Neural progenitor cell (in vitro differentiated cells): ENCODE measurements around the gene ABHD12. TPM values are rescaled to one million over a fixed set of nuclear protein-coding genes. Genes with fewer than 3 reads are reported as not detected.

ENCODE experiments used
- DNase-seq: peaks from one replicate; pipeline ENCODE4 v3.0.0-alpha.2; 2016; ENCODE audit warnings: low spot score
- H2AFZ ChIP-seq: fragments of 200-600 bp; sonication (generic); replicated peaks from 2 replicates; pipeline ENCODE4 v1.6.1; 2016; ENCODE audit warnings: antibody characterized with exemption
- H3F3A ChIP-seq: fragments of 200-600 bp; sonication (generic); 2 replicates; pipeline ENCODE4 v1.6.1; 2016; ENCODE audit warnings: antibody characterized with exemption, low read depth
- H3K27ac ChIP-seq: fragments of 200-600 bp; sonication (generic); 2 replicates; pipeline ENCODE4 v1.5.1; 2016; ENCODE audit warnings: mild to moderate bottlenecking
- H3K27me3 ChIP-seq: fragments of 200-600 bp; sonication (generic); 2 replicates; pipeline ENCODE4 v1.6.1; 2016; ENCODE audit warnings: mild to moderate bottlenecking, moderate library complexity
- H3K36me3 ChIP-seq: fragments of 200-600 bp; sonication (generic); 2 replicates; pipeline ENCODE4 v1.5.1; 2016
- H3K4me1 ChIP-seq: fragments of 200-600 bp; sonication (generic); 2 replicates; pipeline ENCODE4 v1.6.1; 2016; ENCODE audit warnings: mixed run types
- H3K4me2 ChIP-seq: fragments of 200-600 bp; sonication (generic); 2 replicates; pipeline ENCODE4 v1.6.1; 2016
- H3K4me3 ChIP-seq: fragments of 200-600 bp; sonication (generic); 2 replicates; pipeline ENCODE4 v1.5.1; 2016
- H3K79me2 ChIP-seq: fragments of 200-600 bp; sonication (generic); 2 replicates; pipeline ENCODE4 v1.6.1; 2016; ENCODE audit warnings: low read depth
- H3K9ac ChIP-seq: fragments of 200-600 bp; sonication (generic); 2 replicates; pipeline ENCODE4 v1.6.1; 2016
- H3K9me3 ChIP-seq: fragments of 200-600 bp; sonication (generic); 2 replicates; pipeline ENCODE4 v1.5.1; 2016; ENCODE audit warnings: low read depth
- H4K20me1 ChIP-seq: fragments of 200-600 bp; sonication (generic); 2 replicates; pipeline ENCODE4 v1.6.1; 2016; ENCODE audit warnings: low read depth
- H3K27ac Mint-ChIP-seq: 3 replicates; pipeline ENCODE4 v1.8.0; 2021; ENCODE audit warnings: mixed read lengths
- H3K27me3 Mint-ChIP-seq: 2 replicates; pipeline ENCODE4 v1.8.0; 2022; ENCODE audit warnings: low read depth, mild to moderate bottlenecking, inconsistent platforms, moderate library complexity, mixed read lengths; ENCODE audit not compliant: insufficient read depth
- H3K36me3 Mint-ChIP-seq: 3 replicates; pipeline ENCODE4 v1.8.0; 2021; ENCODE audit warnings: mixed read lengths
- H3K4me1 Mint-ChIP-seq: 3 replicates; pipeline ENCODE4 v1.8.0; 2021; ENCODE audit warnings: mixed read lengths
- H3K4me3 Mint-ChIP-seq: 3 replicates; pipeline ENCODE4 v1.8.0; 2021; ENCODE audit warnings: mild to moderate bottlenecking, moderate library complexity, mixed read lengths
- H3K9me3 Mint-ChIP-seq: 3 replicates; pipeline ENCODE4 v1.8.0; 2020; ENCODE audit warnings: mixed read lengths
- CTCF ChIP-seq: fragments of 200-600 bp; sonication (generic); IDR thresholded peaks from 2 replicates; pipeline ENCODE4 v1.5.1; 2017; ENCODE audit warnings: antibody characterized with exemption, mild to moderate bottlenecking
- EZH2 ChIP-seq: fragments of 200-600 bp; sonication (generic); IDR thresholded peaks from 2 replicates; pipeline ENCODE4 v1.6.1; 2017; ENCODE audit warnings: antibody characterized with exemption, mild to moderate bottlenecking, moderate library complexity
- EZH2phosphoT487 ChIP-seq: fragments of 200-600 bp; sonication (generic); IDR thresholded peaks from 2 replicates; pipeline ENCODE4 v1.6.1; 2017; ENCODE audit warnings: antibody characterized with exemption
- total RNA-seq: library from RNA; depleted of rRNA; stranded (reverse); fragments of >200 nt; gene quantifications from 2 replicates; pipeline ENCODE4 v1.2.3, GENCODE V29; 2015; ENCODE audit warnings: low replicate concordance

The ABHD12 gene
- total RNA-seq, 1 donor from 2014 or later: 20.8 TPM

DNA sequence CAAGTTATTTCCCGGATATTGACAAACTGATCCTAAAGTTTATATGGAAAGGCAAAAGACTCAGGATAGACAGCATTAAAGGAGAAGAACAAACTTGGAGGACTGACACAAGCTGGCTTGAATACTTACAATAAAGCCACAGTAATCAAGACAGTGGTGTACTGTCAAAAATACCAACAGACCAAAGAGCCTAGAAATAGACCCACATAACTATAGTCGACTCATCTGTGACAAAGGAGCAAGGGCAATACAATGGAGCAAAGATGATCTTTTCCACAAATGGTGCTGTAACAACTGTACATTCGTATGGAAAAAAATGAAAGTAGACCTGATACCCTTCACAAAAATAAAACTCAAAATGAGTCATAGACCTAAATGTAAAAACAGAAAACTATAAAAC, 46.0 kb downstream of the ABHD12 start:
- Histone ChIP-seq H3F3A (no peaks in the 10 kb centered on the region), H3K27ac (no peak overlapping the region), H3K4me2 (no peak overlapping the region), H3K9me3 (no peaks in the 10 kb centered on the region), H2AFZ (no peak overlapping the region), H3K27me3 (no peaks in the 10 kb centered on the region), H3K79me2 (peaks cover 92% of the 10 kb centered on the region), H3K9ac (no peak overlapping the region), H3K4me1 (no peaks in the 10 kb centered on the region), H4K20me1 (peaks cover 29% of the 10 kb centered on the region), H3K4me3 (no peak overlapping the region), H3K36me3 (no peaks in the 10 kb centered on the region)
- H3K27me3 Mint-ChIP-seq: no peaks in the 10 kb centered on the region
- H3K27ac Mint-ChIP-seq: no peak overlapping the region
- TF ChIP-seq CTCF (no peak), EZH2 (no peak), EZH2phosphoT487 (no peak)
- H3K4me1 Mint-ChIP-seq: peaks cover 3% of the 10 kb centered on the region
- no peak overlapping the region for H3K4me3 Mint-ChIP-seq
- peaks cover 24% of the 10 kb centered on the region for H3K9me3 Mint-ChIP-seq
- peaks cover 17% of the 10 kb centered on the region for H3K36me3 Mint-ChIP-seq
- no peak for DNase-seq

DNA sequence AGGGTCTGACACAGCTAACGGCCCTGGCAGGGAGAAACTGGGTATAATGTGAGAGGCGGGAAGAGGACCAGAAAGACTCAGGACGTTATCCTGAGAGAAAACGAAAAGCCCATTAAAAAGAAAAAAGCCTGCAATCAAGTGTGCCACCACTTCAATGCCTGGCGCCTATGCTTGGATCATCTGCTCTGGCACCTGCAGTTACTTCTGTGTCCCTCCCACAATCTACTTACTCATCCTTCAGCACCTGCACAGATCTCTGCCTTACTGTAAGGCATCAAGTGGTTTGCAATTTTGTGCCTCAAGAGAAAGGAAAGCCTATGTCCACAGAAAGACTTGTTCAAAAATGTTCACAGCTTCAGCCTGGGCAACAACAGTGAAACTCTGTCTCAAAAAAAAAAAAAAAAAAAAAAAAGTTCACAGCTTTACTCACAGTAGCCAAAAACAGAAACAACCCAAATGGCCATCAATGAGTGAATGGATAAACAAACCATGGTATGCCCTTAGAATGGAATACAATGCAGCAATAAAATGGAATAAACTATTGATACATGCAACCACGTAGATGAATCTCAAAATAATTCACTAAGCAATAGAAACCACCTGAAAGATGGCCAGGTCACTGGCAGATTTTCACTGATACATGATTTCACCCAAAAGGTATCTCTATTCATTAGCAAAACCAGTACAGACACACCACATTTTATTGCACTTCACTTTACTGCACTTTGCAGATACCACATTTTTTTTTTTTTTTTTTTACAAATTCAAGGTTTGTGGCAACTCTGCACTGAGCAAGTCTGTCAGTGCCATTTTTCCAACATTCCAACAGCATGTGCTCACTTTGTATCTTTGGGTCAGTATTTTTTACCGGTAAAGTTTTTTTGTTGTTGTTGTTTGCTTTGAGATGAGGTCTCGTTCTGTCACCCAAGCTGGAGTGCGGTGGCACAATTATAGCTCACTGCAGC, 48.6 kb downstream of the ABHD12 start:
- H3K27ac Mint-ChIP-seq: no peak overlapping the region
- no peaks in the 10 kb centered on the region for H3K9me3 ChIP-seq
- no peaks in the 10 kb centered on the region for H3K36me3 ChIP-seq
- no peak overlapping the region for H3K4me3 ChIP-seq
- H4K20me1 ChIP-seq: peaks cover 29% of the 10 kb centered on the region
- H3K27me3 Mint-ChIP-seq: no peaks in the 10 kb centered on the region
- H3K36me3 Mint-ChIP-seq: peaks cover 16% of the 10 kb centered on the region
- H3K27ac ChIP-seq: no peak overlapping the region
- H2AFZ ChIP-seq: no peak overlapping the region
- H3K4me1 Mint-ChIP-seq: peaks cover 3% of the 10 kb centered on the region
- no peaks in the 10 kb centered on the region for H3F3A ChIP-seq
- H3K4me2 ChIP-seq: no peak overlapping the region
- no peak overlapping the region for H3K4me3 Mint-ChIP-seq
- H3K27me3 ChIP-seq: no peaks in the 10 kb centered on the region
- peaks cover 20% of the 10 kb centered on the region for H3K9me3 Mint-ChIP-seq
- H3K4me1 ChIP-seq: no peaks in the 10 kb centered on the region
- DNase-seq: no peak
- no peak for TF ChIP-seq CTCF
- TF ChIP-seq EZH2: no peak
- no peak for TF ChIP-seq EZH2phosphoT487
- peaks cover 77% of the 10 kb centered on the region for H3K79me2 ChIP-seq
- no peak overlapping the region for H3K9ac ChIP-seq

DNA sequence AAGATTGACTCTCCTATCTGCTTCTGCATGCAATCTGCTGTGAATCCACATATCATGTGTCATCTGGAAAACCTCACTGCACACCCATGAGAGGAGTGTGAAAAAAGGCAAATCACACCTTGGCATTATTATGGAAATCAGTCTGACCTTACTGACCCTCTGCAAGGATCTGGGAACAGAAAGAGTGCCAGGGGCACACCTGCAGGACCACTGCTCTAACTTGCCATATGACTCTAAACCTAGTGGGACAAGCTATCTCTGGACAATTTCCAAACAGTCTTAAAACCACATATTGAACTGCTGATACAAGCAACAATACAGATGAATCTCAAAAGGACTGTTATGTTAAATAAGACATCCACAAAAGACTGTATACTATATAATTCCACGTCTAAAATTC, 50.3 kb downstream of the ABHD12 start:
- Histone ChIP-seq H3K27me3 (no peaks in the 10 kb centered on the region), H3K9ac (no peak overlapping the region), H3K79me2 (peaks cover 64% of the 10 kb centered on the region), H3K36me3 (peaks cover 5% of the 10 kb centered on the region), H3K4me1 (no peaks in the 10 kb centered on the region), H3K4me2 (no peak overlapping the region), H2AFZ (no peak overlapping the region), H3K4me3 (no peak overlapping the region), H3F3A (peaks cover 4% of the 10 kb centered on the region), H4K20me1 (peaks cover 29% of the 10 kb centered on the region), H3K27ac (no peak overlapping the region), H3K9me3 (no peaks in the 10 kb centered on the region)
- H3K4me1 Mint-ChIP-seq: peaks cover 3% of the 10 kb centered on the region
- DNase-seq: no peak
- TF ChIP-seq EZH2phosphoT487: no peak
- TF ChIP-seq EZH2: no peak
- no peak for TF ChIP-seq CTCF
- peaks cover 14% of the 10 kb centered on the region for H3K36me3 Mint-ChIP-seq
- H3K9me3 Mint-ChIP-seq: peaks cover 16% of the 10 kb centered on the region
- no peaks in the 10 kb centered on the region for H3K27me3 Mint-ChIP-seq
- H3K27ac Mint-ChIP-seq: no peak overlapping the region
- H3K4me3 Mint-ChIP-seq: no peak overlapping the region
